Mesothelial cell of epicardium (in vitro differentiated cells): ENCODE data around the gene MYCBPAP. TPM values are rescaled to one million over a fixed set of nuclear protein-coding genes. Genes with fewer than 3 reads are reported as not detected.
A peak's percentile ranks its signal among the peaks of the same experiment; 100 is the strongest.

Experiments
- DNase-seq, 2 experiments: peaks; one replicate each; pipeline ENCODE4 v3.0.0; 2021; ENCODE audit warnings: low spot score in 2 of 2; ENCODE audit not compliant: unreplicated experiment in 2 of 2
- H3K27ac Mint-ChIP-seq: 2 replicates; pipeline ENCODE4 v1.8.0; 2021; ENCODE audit warnings: mixed read lengths
- H3K27me3 Mint-ChIP-seq: 2 replicates; pipeline ENCODE4 v1.8.0; 2021; ENCODE audit warnings: low read depth, mixed read lengths
- H3K36me3 Mint-ChIP-seq: 2 replicates; pipeline ENCODE4 v1.8.0; 2021; ENCODE audit warnings: mixed read lengths
- H3K4me1 Mint-ChIP-seq: 2 replicates; pipeline ENCODE4 v1.8.0; 2021; ENCODE audit warnings: mixed read lengths
- H3K4me3 Mint-ChIP-seq: 2 replicates; pipeline ENCODE4 v1.8.0; 2021; ENCODE audit warnings: mild to moderate bottlenecking, moderate library complexity, mixed read lengths
- H3K9me3 Mint-ChIP-seq: 2 replicates; pipeline ENCODE4 v1.8.0; 2021; ENCODE audit warnings: mixed read lengths
- CTCF ChIP-seq: fragments of 200-600 bp; sonication (generic); IDR thresholded peaks from one replicate; pipeline ENCODE4 v1.5.0; 2021; ENCODE audit warnings: antibody characterized with exemption; ENCODE audit not compliant: unreplicated experiment
- total RNA-seq: library from RNA; stranded (reverse); gene quantifications from 3 replicates; pipeline ENCODE4 v1.2.1, GENCODE V29; 2021

Gene MYCBPAP
- total RNA-seq, 1 donor from 2014 or later: 5.1 TPM

GRCh38 chr17:50501054-50501453, 7.2 kb upstream of the MYCBPAP start:
- Mint-ChIP-seq H3K27me3 (peaks cover 10% of the 10 kb centered on the region), H3K4me3 (no peak overlapping the region), H3K4me1 (peaks cover 8% of the 10 kb centered on the region), H3K27ac (no peak overlapping the region), H3K36me3 (no peaks in the 10 kb centered on the region), H3K9me3 (no peaks in the 10 kb centered on the region)
- DNase-seq: no peak
- peak; percentile 22 for TF ChIP-seq CTCF

GRCh38 chr17:50502301-50502990, 5.8 kb upstream of the MYCBPAP start:
- H3K27ac Mint-ChIP-seq: no peak overlapping the region
- DNase-seq: no peak
- peaks cover 8% of the 10 kb centered on the region for H3K4me1 Mint-ChIP-seq
- H3K36me3 Mint-ChIP-seq: no peaks in the 10 kb centered on the region
- H3K27me3 Mint-ChIP-seq: peaks cover 13% of the 10 kb centered on the region
- no peak for TF ChIP-seq CTCF
- H3K9me3 Mint-ChIP-seq: no peaks in the 10 kb centered on the region
- H3K4me3 Mint-ChIP-seq: no peak overlapping the region

GRCh38 chr17:50505591-50506130, 2.6 kb upstream of the MYCBPAP start:
- Mint-ChIP-seq H3K9me3 (no peaks in the 10 kb centered on the region), H3K27ac (no peak overlapping the region), H3K36me3 (no peaks in the 10 kb centered on the region), H3K4me1 (peaks cover 24% of the 10 kb centered on the region), H3K27me3 (peaks cover 13% of the 10 kb centered on the region), H3K4me3 (no peak overlapping the region)
- TF ChIP-seq CTCF: no peak
- no peak for DNase-seq

GRCh38 chr17:50506298-50506697, 1.9 kb upstream of the MYCBPAP start:
- DNase-seq: no peak
- no peaks in the 10 kb centered on the region for H3K36me3 Mint-ChIP-seq
- H3K27ac Mint-ChIP-seq: no peak overlapping the region
- TF ChIP-seq CTCF: no peak
- peaks cover 13% of the 10 kb centered on the region for H3K27me3 Mint-ChIP-seq
- H3K4me3 Mint-ChIP-seq: no peak overlapping the region
- H3K9me3 Mint-ChIP-seq: no peaks in the 10 kb centered on the region
- H3K4me1 Mint-ChIP-seq: peaks cover 31% of the 10 kb centered on the region

GRCh38 chr17:50508573-50509460, 578 bp downstream of the MYCBPAP start:
- no peaks in the 10 kb centered on the region for H3K9me3 Mint-ChIP-seq
- no peak for DNase-seq
- H3K4me3 Mint-ChIP-seq: peak overlapping the region; percentile 75
- peaks cover 34% of the 10 kb centered on the region for H3K4me1 Mint-ChIP-seq
- peak overlapping the region; percentile 88 for H3K27ac Mint-ChIP-seq
- no peaks in the 10 kb centered on the region for H3K36me3 Mint-ChIP-seq
- no peak for TF ChIP-seq CTCF
- peaks cover 10% of the 10 kb centered on the region for H3K27me3 Mint-ChIP-seq
